Gastroesophageal sphincter (tissue), 4 donors: Measurements from ENCODE around the gene RPTOR. TPM values are rescaled to one million over a fixed set of nuclear protein-coding genes. Genes with fewer than 3 reads are reported as not detected.
"Not testable (repeated sequence)": the region's sequence is repeated elsewhere in the genome, so short reads cannot be mapped to it uniquely, and the experiment has no call there.

Source experiments
- ATAC-seq: fragments of 150-250 bp; one replicate; pipeline ENCODE4 v1.9.1; 2016; ENCODE audit warnings: mild to moderate bottlenecking, moderate library complexity
- H3K27ac ChIP-seq, 4 donors: fragments of 200-600 bp; sonication (generic) in 3 of 4; 1 replicate in 3 of 4; 2 replicates in 1 of 4; pipeline ENCODE4 v1.5.1; 2016 to 2019
- H3K27me3 ChIP-seq: fragments of 200-600 bp; sonication (generic); one replicate; pipeline ENCODE4 v1.5.1; 2019
- H3K36me3 ChIP-seq, 2 donors: fragments of 200-600 bp; sonication (generic); one replicate each; pipeline ENCODE4 v1.5.1; 2019; ENCODE audit warnings: control low read depth in 1 of 2
- H3K4me1 ChIP-seq, 3 donors: fragments of 200-600 bp; sonication (generic); 1 replicate in 2 of 3; 2 replicates in 1 of 3; pipeline ENCODE4 v1.5.1; 2016 to 2019; ENCODE audit warnings: control low read depth in 2 of 3
- H3K4me3 ChIP-seq, 2 donors: fragments of 200-600 bp; sonication (generic); one replicate each; pipeline ENCODE4 v1.5.1; 2019; ENCODE audit warnings: mild to moderate bottlenecking in 1 of 2, moderate library complexity in 1 of 2
- H3K9me3 ChIP-seq, 3 donors: fragments of 200-600 bp; sonication (generic); one replicate each; pipeline ENCODE4 v1.5.1; 2017 to 2019; ENCODE audit warnings: control low read depth in 2 of 3
- CTCF ChIP-seq, 4 experiments: fragments of 200-600 bp in 2 of 4; fragments of 450-650 bp in 2 of 4; sonication (generic) in 1 of 4; IDR thresholded peaks; one replicate each; pipeline ENCODE4 v1.5.1; 2017 to 2019; ENCODE audit warnings: antibody characterized with exemption in 4 of 4, mild to moderate bottlenecking in 2 of 4, moderate library complexity in 2 of 4
- EP300 ChIP-seq: sonication (generic); formaldehyde crosslinking; IDR thresholded peaks from one replicate; pipeline ENCODE4 v1.6.1; 2017; ENCODE audit warnings: antibody characterized with exemption, mild to moderate bottlenecking
- POLR2A ChIP-seq, 2 donors: fragments of 450-650 bp; IDR thresholded peaks; one replicate each; pipeline ENCODE4 v1.6.1; 2017; ENCODE audit warnings: antibody characterized with exemption in 2 of 2, mild to moderate bottlenecking in 2 of 2, moderate library complexity in 1 of 2
- POLR2AphosphoS5 ChIP-seq: sonication (generic); formaldehyde crosslinking; IDR thresholded peaks from one replicate; pipeline ENCODE4 v1.6.1; 2017; ENCODE audit warnings: antibody characterized with exemption
- WGBS, 2 donors: methylation state at CpG; one replicate each; pipeline ENCODE4 v1.1.5; 2018; ENCODE audit warnings: low coverage in 1 of 2; 5-methylcytosine and 5-hydroxymethylcytosine counted together
- total RNA-seq, 4 donors: library from RNA; depleted of rRNA; stranded (reverse); fragments of >200 nt; gene quantifications; one replicate each; pipeline ENCODE4 v1.1.0, GENCODE V29; 2016

Gene RPTOR
- total RNA-seq, 4 donors from 2014 or later: 25.7 to 56.8 (median 39.7) TPM

- ATAC-seq: no peak
- Histone ChIP-seq H3K9me3 (no peaks in the 10 kb centered on the region), H3K4me3 (no peak overlapping the region), H3K27ac (no peak overlapping the region), H3K36me3 (peaks cover 0 to 14% of the 10 kb centered on the region in 2 donors), H3K4me1 (no peaks in the 10 kb centered on the region), H3K27me3 (no peaks in the 10 kb centered on the region)
- TF ChIP-seq CTCF (IDR thresholded peaks at IDR 0.05) (no peak), POLR2AphosphoS5 (no peak), POLR2A (IDR thresholded peaks at IDR 0.05) (no peak), EP300 (no peak)
- 91% methylated on average over 5 of the region's 10 CpGs; no CpG with 5 or more reads in 1 of the 2 donors for WGBS, 2 donors
Observed at GRCh38 chr17:80815151-80815681, 270.6 kb downstream of the RPTOR start.

- not testable (repeated sequence) for H3K9me3 ChIP-seq, H3K4me1 ChIP-seq, ATAC-seq, H3K27ac ChIP-seq, H3K27me3 ChIP-seq, H3K4me3 ChIP-seq
- WGBS, 2 donors: 89 to 91% methylated on average over 6 to 12 of the region's 23 CpGs
- H3K36me3 ChIP-seq: peaks cover 0 to 14% of the 10 kb centered on the region in 2 donors
Observed at GRCh38 chr17:80815718-80816117, 271.1 kb downstream of the RPTOR start.

- Histone ChIP-seq H3K4me3 (no peak overlapping the region), H3K4me1 (no peaks in the 10 kb centered on the region), H3K27me3 (no peaks in the 10 kb centered on the region), H3K36me3 (peaks cover 0 to 13% of the 10 kb centered on the region in 2 donors), H3K27ac (no peak overlapping the region), H3K9me3 (no peaks in the 10 kb centered on the region)
- ATAC-seq: no peak
- WGBS, 2 donors: 96% methylated on average over 9 of the region's 24 CpGs; no CpG with 5 or more reads in 1 of the 2 donors
- TF ChIP-seq EP300: no peak
- no peak for TF ChIP-seq POLR2A (IDR thresholded peaks at IDR 0.05)
- no peak for TF ChIP-seq POLR2AphosphoS5
- no peak for TF ChIP-seq CTCF (IDR thresholded peaks at IDR 0.05)
Observed at GRCh38 chr17:80816241-80817103, 271.8 kb downstream of the RPTOR start.

- Histone ChIP-seq H3K4me1 (no peaks in the 10 kb centered on the region), H3K9me3 (no peaks in the 10 kb centered on the region), H3K27me3 (no peaks in the 10 kb centered on the region), H3K4me3 (no peak overlapping the region), H3K36me3 (peaks cover 0 to 12% of the 10 kb centered on the region in 2 donors), H3K27ac (no peak overlapping the region)
- 93 to 100% methylated on average over 1 to 6 of the region's 11 CpGs for WGBS, 2 donors
- no peak for ATAC-seq
- TF ChIP-seq CTCF (IDR thresholded peaks at IDR 0.05) (no peak), POLR2AphosphoS5 (no peak), POLR2A (IDR thresholded peaks at IDR 0.05) (no peak), EP300 (no peak)
Observed at GRCh38 chr17:80817321-80817845, 272.7 kb downstream of the RPTOR start.

GRCh38 chr17:80817861-80818260 is 273.2 kb downstream of the RPTOR start:
- no peak overlapping the region for H3K27ac ChIP-seq
- no peak overlapping the region for H3K4me3 ChIP-seq
- H3K27me3 ChIP-seq: no peaks in the 10 kb centered on the region
- no peak for TF ChIP-seq POLR2A (IDR thresholded peaks at IDR 0.05)
- no peaks in the 10 kb centered on the region for H3K4me1 ChIP-seq
- H3K9me3 ChIP-seq: no peaks in the 10 kb centered on the region
- peaks cover 0 to 10% of the 10 kb centered on the region in 2 donors for H3K36me3 ChIP-seq
- WGBS, 2 donors: 86 to 94% methylated on average over 4 to 7 of the region's 10 CpGs
- ATAC-seq: no peak

GRCh38 chr17:80818871-80819270 is 274.2 kb downstream of the RPTOR start:
- 96 to 100% methylated on average over 1 to 5 of the region's 9 CpGs for WGBS, 2 donors
- H3K36me3 ChIP-seq: peaks cover 0 to 19% of the 10 kb centered on the region in 2 donors
- no peak for TF ChIP-seq EP300
- no peak for TF ChIP-seq CTCF (IDR thresholded peaks at IDR 0.05)
- no peak for ATAC-seq
- H3K27me3 ChIP-seq: no peaks in the 10 kb centered on the region
- no peak overlapping the region for H3K4me3 ChIP-seq
- H3K4me1 ChIP-seq: no peaks in the 10 kb centered on the region
- H3K27ac ChIP-seq: no peak overlapping the region
- no peaks in the 10 kb centered on the region for H3K9me3 ChIP-seq
